Activated naive CD4-positive, alpha-beta T cell treated with anti-CD3 and anti-CD28 coated beads, Interleukin-2, amount 50 U/mL, for 72 hours (primary cell): ENCODE results near the gene EPHA5. TPM values are rescaled to one million over a fixed set of nuclear protein-coding genes. Genes with fewer than 3 reads are reported as not detected.
"Not testable (repeated sequence)": the region's sequence is repeated elsewhere in the genome, so short reads cannot be mapped to it uniquely, and the experiment has no call there.

Experiments
- ATAC-seq, 2 donors: fragments of 150-1000 bp; cut with Tn5 transposase; 2 replicates each; pipeline ENCODE4 v1.10.0; 2021; ENCODE audit warnings: mild to moderate bottlenecking in 2 of 2, moderate library complexity in 2 of 2
- DNase-seq, 2 donors: peaks; one replicate each; pipeline ENCODE4 v3.0.0; 2021 to 2022; ENCODE audit warnings: low spot score in 2 of 2
- H3K27ac Mint-ChIP-seq, 2 donors: one replicate each; pipeline ENCODE4 v1.8.0; 2022; ENCODE audit warnings: mild to moderate bottlenecking in 2 of 2, mixed read lengths in 2 of 2
- H3K36me3 Mint-ChIP-seq, 2 donors: one replicate each; pipeline ENCODE4 v1.8.0; 2022; ENCODE audit warnings: mixed read lengths in 2 of 2
- H3K9me3 Mint-ChIP-seq, 2 donors: one replicate each; pipeline ENCODE4 v1.8.0; 2022; ENCODE audit warnings: mixed read lengths in 2 of 2
- total RNA-seq, 2 donors: library from RNA; stranded (reverse); gene quantifications; one replicate each; pipeline ENCODE4 v1.2.3, GENCODE V29; 2022

EPHA5 gene
- total RNA-seq, 2 donors from 2014 or later: not detected

- DNase-seq: no peak
- no peak for ATAC-seq
- peaks cover 11 to 20% of the 10 kb centered on the region in 2 donors for H3K9me3 Mint-ChIP-seq
- H3K36me3 Mint-ChIP-seq: no peaks in the 10 kb centered on the region
- no peak overlapping the region for H3K27ac Mint-ChIP-seq
Observed at GRCh38 chr4:65367306-65367705, 303.0 kb downstream of the EPHA5 start.

DNA sequence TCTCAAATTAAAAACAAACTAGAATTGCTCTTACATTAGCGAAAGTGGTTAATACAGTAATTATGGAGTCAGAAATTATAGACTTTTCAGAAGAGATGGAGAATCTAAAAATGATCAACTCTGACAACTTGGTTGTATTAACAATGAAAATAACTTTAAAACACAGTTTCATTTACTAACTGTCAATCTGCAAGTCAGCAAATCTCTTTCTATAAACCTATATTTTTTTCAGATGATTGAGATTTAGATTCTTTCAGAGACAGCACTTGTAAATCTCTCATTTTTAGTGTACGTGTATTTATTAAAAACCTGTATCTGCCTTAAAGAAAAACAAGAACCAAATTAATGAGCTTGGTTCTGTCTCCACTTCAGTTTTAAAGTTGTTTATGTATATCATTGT lies 311.4 kb downstream of the EPHA5 start:
- no peak for ATAC-seq
- H3K9me3 Mint-ChIP-seq: peaks cover 11 to 21% of the 10 kb centered on the region in 2 donors

DNA sequence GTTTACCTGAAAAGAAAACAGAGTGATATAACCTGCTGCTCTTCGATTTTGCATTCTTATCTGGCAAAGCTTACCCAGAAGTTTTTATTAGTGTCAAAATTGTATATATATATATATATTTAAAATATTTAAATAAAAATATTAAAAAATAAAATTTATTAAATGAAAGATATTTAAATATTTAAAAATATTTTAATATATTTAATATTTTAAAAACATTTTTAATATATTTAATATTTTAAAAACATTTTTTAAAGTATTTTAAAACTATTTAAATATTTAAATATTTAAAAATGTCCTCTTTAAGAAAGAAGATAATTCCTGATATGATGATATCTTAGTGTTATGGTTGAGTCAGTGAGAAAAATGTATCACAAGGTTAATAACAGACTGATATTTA lies 317.2 kb downstream of the EPHA5 start:
- DNase-seq (no peak), ATAC-seq (no peak)
- Mint-ChIP-seq H3K27ac (peak overlapping the region in 1 of 2 donors; percentile 25), H3K9me3 (peaks cover 11 to 14% of the 10 kb centered on the region in 2 donors), H3K36me3 (no peaks in the 10 kb centered on the region)

More for the DNA sequence above, 311.4 kb downstream of the EPHA5 start:
- DNase-seq: no peak
- H3K36me3 Mint-ChIP-seq: no peaks in the 10 kb centered on the region
- H3K27ac Mint-ChIP-seq: no peak overlapping the region

- ATAC-seq (no peak), DNase-seq (no peak)
- Mint-ChIP-seq H3K36me3 (no peaks in the 10 kb centered on the region), H3K9me3 (peaks cover 7 to 19% of the 10 kb centered on the region in 2 donors), H3K27ac (no peak overlapping the region)
Observed at GRCh38 chr4:65344278-65344825, 325.9 kb downstream of the EPHA5 start.

DNA sequence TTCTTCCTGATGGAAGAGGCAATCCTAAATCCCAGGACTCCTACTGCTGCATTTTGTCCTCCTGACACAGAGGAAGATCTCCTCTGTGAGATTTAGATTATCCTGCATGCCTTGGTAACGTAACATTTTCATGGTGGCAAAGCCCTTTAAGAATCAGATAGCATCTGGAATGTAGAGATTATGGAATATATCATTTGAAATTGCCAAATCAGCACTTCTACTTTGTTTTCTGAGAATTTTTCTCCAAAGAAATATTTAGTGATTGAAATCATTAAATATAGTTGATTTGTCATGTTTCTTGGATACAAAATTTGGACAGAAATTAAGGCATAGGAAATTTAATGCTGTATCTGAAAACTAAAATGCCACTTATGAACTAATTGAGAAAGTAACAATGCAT lies 326.9 kb downstream of the EPHA5 start:
- Mint-ChIP-seq H3K27ac (no peak overlapping the region), H3K9me3 (peaks cover 7 to 19% of the 10 kb centered on the region in 2 donors), H3K36me3 (no peaks in the 10 kb centered on the region)
- no peak for DNase-seq
- ATAC-seq: no peak

GRCh38 chr4:65341557-65341956 lies 328.7 kb downstream of the EPHA5 start:
- Mint-ChIP-seq H3K27ac (no peak overlapping the region), H3K36me3 (no peaks in the 10 kb centered on the region), H3K9me3 (peaks cover 4 to 10% of the 10 kb centered on the region in 2 donors)
- DNase-seq: no peak
- ATAC-seq: no peak

- Mint-ChIP-seq H3K36me3 (no peaks in the 10 kb centered on the region), H3K27ac (no peak overlapping the region), H3K9me3 (peaks cover 4 to 10% of the 10 kb centered on the region in 2 donors)
- no peak for DNase-seq
- no peak for ATAC-seq
Observed at GRCh38 chr4:65340382-65341109, 329.7 kb downstream of the EPHA5 start.

DNA sequence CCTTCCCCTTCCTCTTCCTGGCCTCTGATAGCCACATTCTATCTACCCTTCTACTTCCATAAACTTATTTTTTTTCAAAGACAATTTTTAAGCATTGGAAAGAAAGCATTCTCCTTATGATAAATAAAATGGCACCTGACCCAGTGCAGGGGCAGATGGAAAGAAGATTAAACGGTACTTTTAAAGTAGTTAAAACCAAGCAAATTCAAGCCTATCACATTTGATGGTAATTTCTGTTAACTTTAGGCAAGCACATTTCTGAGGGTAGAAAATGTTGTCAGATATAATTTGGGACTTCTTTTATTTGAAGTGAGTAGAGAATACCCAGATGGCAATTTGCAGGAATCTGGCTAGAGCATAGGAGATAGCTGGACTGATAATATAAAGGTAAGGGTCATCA lies 332.9 kb downstream of the EPHA5 start:
- ATAC-seq: no peak
- H3K27ac Mint-ChIP-seq: no peak overlapping the region

DNA sequence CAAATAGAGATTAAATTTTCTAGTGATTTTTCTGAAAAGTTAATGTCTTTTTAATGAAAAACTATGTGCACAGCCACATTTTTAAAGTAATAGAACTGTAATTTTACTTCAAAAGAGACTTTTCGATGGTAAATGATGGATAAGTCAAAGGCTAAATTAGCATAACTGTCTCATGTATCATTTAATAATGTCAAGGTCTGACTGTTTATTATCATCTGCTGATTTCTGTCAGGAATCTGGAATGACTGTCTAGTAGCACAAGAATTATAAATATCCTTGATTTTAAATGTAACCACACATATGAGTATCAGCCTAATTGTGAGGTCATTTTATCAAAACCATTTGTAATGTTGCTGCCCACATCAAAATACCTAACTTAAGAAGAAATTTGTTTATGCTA lies 333.8 kb downstream of the EPHA5 start:
- no peak for ATAC-seq
- Mint-ChIP-seq H3K9me3 (peaks cover 8 to 14% of the 10 kb centered on the region in 2 donors), H3K27ac (no peak overlapping the region), H3K36me3 (no peaks in the 10 kb centered on the region)
- DNase-seq: no peak

More for the DNA sequence above, 332.9 kb downstream of the EPHA5 start:
- Mint-ChIP-seq H3K9me3 (peaks cover 8 to 14% of the 10 kb centered on the region in 2 donors), H3K36me3 (no peaks in the 10 kb centered on the region)
- DNase-seq: no peak

DNA sequence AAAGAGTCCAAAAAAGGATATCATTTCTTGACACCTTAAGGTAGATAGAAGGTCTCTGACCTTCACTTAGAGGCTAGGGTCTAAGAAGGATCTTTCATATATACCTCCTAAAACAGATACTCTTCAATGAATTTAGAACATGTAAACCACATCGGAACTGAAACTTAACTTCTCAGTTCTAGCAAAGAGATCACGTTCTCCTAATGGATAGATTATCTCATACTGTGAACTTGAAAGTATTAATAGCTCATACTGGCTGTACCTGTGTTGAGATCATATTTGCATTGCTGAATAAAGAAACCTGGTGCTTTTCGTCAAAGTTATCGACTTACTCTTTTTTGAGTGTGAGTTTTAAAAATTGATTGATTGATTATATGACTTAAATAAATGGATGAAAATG lies 353.8 kb downstream of the EPHA5 start:
- Mint-ChIP-seq H3K27ac (no peak overlapping the region), H3K9me3 (peaks cover 3 to 9% of the 10 kb centered on the region in 2 donors), H3K36me3 (no peaks in the 10 kb centered on the region)
- ATAC-seq (no peak), DNase-seq (no peak)

GRCh38 chr4:65311120-65311519 lies 359.2 kb downstream of the EPHA5 start:
- Mint-ChIP-seq H3K9me3 (peaks cover 7 to 13% of the 10 kb centered on the region in 2 donors), H3K27ac (no peak overlapping the region), H3K36me3 (no peaks in the 10 kb centered on the region)
- no peak for DNase-seq
- no peak for ATAC-seq

DNA sequence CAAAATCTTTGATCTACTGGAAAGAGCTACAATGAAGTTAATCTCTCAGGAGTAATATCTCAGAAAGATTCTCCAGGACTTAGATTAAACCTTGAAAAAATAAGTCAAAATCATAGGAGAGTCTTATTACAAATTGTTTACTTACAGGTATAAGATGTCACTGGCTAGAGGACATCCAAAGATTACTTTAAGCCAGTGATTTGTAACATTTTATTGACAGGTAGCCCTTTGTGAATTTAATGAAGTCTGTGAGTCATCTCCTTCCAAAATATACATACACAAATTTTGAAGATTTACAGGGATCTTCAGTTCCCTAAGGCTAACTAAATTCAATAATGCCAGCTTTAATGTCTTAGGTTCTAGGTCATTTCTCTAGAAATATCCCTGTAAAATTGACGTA lies 359.7 kb downstream of the EPHA5 start:
- DNase-seq: no peak
- ATAC-seq: no peak
- peaks cover 7 to 13% of the 10 kb centered on the region in 2 donors for H3K9me3 Mint-ChIP-seq

DNA sequence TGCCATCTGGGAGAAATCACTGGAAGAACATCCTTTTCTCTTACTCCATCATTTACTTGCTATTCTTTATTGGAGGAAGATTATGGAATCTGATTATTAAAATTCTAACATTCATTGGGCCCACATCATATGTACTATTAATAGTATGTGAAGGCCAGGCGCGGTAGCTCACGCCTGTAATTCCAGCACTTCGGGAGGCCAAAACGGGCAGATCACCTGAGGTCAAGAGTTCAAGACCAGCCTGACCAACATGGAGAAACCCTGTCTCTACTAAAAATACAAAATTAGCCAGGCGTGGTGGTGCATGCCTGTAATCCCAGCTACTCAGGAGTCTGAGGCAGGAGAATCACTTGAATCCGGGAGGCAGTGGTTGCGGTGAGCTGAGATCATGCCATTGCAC lies 361.7 kb downstream of the EPHA5 start:
- not testable (repeated sequence) for ATAC-seq, H3K36me3 Mint-ChIP-seq, H3K27ac Mint-ChIP-seq, DNase-seq
- peaks cover 7 to 12% of the 10 kb centered on the region in 2 donors for H3K9me3 Mint-ChIP-seq

More for the DNA sequence above, 359.7 kb downstream of the EPHA5 start:
- no peaks in the 10 kb centered on the region for H3K36me3 Mint-ChIP-seq
- H3K27ac Mint-ChIP-seq: no peak overlapping the region

DNA sequence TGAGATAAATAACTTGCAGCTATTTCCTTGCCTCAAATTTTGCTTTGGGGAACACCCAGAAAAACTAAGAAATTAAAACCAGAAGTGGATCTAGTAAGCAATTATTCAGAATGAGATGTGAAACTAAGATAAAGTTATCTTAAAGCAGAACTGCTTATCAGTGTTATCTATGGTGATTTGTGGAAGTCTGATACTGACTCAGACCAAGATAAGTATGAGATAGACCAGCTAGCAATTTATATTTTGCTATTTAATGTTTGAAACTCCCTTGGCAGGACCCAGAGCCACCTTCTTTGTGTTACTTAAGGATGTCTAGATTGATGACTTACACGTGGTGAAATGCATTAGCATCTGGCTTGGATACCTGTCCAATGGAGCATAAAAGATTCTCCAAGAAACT lies 368.1 kb downstream of the EPHA5 start:
- no peaks in the 10 kb centered on the region for H3K36me3 Mint-ChIP-seq
- ATAC-seq: no peak
- H3K27ac Mint-ChIP-seq: no peak overlapping the region
- no peak for DNase-seq
- peaks cover 0 to 6% of the 10 kb centered on the region in 2 donors for H3K9me3 Mint-ChIP-seq

DNA sequence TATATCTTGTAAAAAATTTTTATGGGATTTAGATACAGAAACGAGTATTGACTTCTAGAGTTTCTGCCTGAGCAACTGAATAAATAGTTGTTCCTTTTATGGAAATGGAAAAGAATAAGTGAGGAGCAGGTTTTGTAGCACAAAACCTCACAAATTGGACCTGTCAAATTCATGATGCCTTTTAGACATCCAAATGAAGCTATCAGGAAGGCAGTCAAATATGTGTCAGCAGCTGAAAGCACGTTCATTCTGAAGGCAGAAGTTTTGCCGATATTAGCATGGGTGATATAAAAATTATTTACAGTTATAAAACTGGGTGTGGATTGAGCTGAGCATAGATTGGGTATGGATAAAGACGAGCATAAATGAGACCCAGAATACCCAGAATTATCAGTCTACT lies 374.0 kb downstream of the EPHA5 start:
- Mint-ChIP-seq H3K36me3 (no peaks in the 10 kb centered on the region), H3K27ac (no peak overlapping the region), H3K9me3 (peaks cover 9 to 20% of the 10 kb centered on the region in 2 donors)
- DNase-seq (no peak), ATAC-seq (no peak)

GRCh38 chr4:65287071-65287470 lies 383.2 kb downstream of the EPHA5 start:
- Mint-ChIP-seq H3K27ac (no peak overlapping the region), H3K36me3 (no peaks in the 10 kb centered on the region), H3K9me3 (peaks cover 4% of the 10 kb centered on the region in 2 donors)
- DNase-seq: no peak
- ATAC-seq: no peak
